T-helper 2 cell treated with Interferon-gamma antibody and Interleukin-4, amounts not matched to agents 100 ng/mL and 5 ng/mL, for 36 hours (primary cell): ENCODE data around the gene RMI1. TPM values are rescaled to one million over a fixed set of nuclear protein-coding genes. Genes with fewer than 3 reads are reported as not detected.
"Not testable (repeated sequence)": the region's sequence is repeated elsewhere in the genome, so short reads cannot be mapped to it uniquely, and the experiment has no call there.

ENCODE experiments used
- intact Hi-C: fragments of 100-400 bp; cut with micrococcal nuclease; formaldehyde crosslinking; loops from one replicate; pipeline ENCODE4 v1.15.1; 2023
- total RNA-seq: library from RNA; stranded (reverse); gene quantifications from 2 replicates; pipeline ENCODE4 v1.2.3, GENCODE V29; 2022

RMI1 gene
- 27.9 and 29.0 TPM in 2 replicates for total RNA-seq

DNA sequence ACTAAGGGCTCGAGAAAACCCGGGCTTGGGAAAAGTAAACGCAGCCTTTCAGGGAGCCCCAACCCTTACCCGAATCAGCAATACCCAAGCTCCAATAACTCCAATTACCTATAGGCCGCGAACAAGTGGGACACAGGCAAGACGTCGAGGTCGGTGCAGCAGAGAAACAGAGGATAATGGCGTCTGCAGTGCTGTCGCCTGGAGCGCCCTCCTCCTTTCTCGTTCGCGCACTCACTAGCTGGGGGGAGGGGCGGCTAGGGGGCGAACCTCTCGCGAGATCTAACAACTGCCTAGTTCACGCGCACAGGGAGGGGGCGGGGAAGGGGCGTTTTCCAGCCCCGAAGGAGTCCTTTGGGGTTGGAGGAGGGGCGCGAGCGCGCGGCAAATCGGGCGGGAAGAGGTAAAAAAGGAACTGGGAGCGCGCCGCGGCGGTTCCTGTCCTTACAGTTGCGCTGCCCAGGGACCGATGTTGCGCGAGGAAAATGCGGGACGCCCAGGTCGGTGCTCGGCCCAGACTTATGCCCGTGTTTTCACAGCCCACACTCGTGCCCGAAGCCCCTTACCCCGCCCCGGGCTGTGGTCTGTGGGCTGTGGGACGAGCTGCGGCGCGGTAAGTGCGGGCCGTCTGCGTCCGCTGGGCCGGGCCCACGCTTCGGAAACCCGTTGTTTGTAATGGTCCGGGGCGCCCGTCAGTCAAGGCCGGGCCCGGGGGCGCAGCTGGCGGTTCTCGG is at the start of gene RMI1:
RMI1 (plus strand) TSS at position 411 of the 731 bp plus-strand sequence. CDS start 20,182 bp downstream, outside the sequence.
- intact Hi-C loops: loop anchor here (1.0 to 10.0 kb wide), 8 partner anchors 22 to 1964 kb away; partner anchors contain the start of genes AGTPBP1, IDNK, KIF27 and NAA35

DNA sequence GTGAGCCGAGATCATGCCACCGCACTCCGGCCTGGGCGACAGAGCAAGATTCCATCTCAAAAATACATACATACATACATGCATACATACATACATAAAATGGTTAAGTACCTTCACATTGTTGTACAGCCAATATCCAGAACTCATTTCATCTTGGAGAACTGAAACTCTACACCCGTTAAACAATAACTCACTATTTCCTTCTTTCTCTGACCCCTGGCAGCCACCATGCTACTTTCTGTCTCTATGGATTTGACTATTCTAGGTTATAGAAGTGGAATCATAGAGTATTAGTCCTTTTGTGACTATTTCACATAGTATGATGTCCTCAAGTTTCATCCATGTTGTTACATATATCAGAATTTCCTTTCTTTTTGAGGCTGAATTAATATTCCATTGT is 49.7 kb upstream of the RMI1 start:
- intact Hi-C loops: no loop called here

DNA sequence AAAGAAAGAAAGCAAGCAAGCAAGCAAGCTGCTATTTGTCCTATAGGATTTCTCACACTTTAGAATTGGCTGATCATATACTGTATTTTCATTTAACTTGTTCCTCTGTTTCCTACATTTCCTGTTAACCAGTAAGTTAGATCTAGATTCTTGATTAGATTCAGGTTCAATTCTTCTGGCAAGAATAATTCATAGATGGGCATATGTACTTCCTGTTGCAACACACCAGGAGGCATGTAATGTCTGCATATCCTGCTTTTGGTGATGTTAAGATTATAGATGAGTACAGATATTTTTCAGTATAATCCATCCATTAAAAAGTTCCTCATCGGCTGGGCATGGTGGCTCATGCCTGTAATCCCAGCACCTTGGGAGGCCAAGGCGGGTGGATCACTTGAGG is 48.6 kb upstream of the RMI1 start:
- intact Hi-C loops: no loop called here

DNA sequence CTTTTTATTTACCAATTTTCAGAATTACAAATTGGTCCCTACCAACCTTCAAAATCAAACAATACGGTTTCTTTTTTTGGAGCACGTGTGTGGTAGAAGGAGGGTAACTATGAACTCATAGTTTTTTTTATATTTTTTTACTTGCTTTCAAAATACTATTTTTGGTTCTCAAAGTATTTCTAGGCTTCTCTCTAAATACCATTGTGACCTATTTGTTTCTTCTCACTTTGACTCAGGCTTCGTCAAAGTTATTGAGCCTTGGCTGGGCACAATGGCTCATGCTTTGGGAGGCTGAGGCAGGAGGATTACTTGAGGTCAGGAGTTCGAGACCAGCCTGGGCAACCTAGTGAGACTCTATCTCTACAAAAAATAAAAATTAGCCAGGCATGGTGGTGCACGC is 47.8 kb upstream of the RMI1 start:
- intact Hi-C loops: no loop called here

DNA sequence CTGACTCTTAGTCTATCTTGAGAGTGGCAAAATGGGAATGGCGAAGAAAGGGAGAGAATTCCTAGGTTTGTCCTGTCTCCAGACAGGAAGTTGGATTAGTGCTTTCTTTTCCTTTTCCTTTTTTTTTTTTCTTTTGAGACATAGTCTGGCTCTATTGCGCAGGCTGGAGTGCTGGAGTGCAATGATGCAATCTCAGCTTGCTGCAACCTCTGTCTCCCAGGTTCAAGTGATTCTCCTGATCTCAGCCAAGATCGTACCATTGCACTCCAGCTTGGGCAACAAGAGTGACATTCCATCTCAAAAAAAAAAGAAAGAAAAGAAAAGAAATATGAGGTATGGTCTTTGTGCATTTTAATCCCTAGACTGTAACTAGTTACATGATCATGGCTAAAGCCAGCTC is 46.8 kb upstream of the RMI1 start:
- intact Hi-C loops: no loop called here

DNA sequence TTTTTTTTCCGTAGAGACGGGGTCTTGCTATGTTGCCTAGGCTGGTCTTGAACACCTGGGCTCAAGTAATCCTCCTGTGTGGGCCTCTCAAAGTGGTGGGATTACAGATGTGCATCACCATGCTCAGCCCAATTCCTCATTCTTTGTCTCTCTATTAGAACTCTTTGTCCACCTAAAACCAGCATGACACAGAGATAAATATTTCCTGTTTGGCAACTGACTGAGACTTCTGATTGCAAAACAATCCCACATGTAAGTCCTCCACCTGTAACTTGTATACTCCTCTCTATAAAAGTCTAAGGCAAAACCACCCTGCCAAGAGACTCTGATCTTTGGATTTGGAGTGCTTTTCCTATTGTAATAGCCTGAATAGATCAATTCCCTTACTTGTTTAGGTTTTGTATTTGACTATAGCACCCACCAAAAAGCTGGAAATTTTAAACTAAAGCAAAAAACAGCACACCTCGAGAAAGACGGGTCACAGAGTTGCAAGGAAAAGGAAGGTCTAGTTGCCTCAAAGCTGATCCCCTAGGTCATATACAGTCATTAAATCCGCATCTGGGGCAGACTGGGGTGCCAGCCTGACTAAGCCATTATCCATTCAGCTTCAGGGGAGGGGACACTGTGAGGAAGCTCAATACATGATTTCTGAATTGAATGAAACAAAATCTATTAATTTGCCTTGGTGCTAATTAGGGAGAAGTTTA is 45.9 kb upstream of the RMI1 start:
- intact Hi-C loops: no loop called here

DNA sequence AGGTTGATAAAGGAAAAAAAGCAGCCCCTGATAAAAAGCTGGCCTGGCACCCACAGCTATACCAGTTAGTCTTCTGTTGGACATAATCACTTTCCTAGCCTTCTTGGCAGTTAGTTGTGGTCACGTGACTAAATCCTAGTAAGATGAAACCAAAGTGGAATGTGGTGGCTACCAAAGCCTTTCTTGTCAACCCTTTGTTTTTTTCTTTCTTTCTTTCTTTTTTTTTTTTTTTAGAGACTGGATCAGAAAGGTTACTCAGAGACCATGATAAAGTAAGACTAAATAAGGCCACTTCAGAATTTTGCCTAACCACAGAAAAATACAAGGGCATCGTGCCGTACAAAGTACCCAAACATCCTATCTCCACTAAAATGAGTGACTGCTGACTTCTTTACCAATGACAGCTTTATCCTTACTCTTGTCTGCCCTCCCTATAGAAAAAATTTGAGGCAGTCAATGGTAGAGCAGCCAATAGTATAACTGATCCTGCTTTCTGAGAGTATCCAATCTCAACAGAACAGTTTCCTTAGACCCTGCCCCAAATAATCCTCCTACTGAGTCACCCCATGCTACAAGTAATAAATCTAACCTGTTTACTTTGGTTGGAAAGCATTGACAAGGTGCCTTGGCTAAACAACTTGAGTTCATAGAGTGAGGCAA is 45.2 kb upstream of the RMI1 start:
- intact Hi-C loops: no loop called here

DNA sequence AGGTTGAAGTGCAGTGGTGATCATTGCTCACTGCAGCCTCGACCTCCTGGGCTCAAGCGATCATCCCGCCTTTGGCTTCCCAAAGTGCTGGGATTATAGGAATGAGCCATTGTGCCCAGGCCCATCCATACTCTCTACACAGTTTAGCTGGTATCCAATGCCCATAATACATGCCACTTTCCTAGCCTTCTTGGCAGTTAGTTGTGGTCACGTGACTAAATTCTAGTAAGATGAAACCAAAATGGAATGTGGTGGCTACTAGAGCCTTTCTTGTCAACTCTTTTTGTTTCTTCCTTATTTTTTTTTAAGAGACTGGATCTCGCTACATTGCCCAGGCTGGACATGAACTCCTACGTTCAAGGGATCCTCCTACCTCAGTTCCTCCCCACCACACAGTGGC is 44.1 kb upstream of the RMI1 start:
- intact Hi-C loops: no loop called here

DNA sequence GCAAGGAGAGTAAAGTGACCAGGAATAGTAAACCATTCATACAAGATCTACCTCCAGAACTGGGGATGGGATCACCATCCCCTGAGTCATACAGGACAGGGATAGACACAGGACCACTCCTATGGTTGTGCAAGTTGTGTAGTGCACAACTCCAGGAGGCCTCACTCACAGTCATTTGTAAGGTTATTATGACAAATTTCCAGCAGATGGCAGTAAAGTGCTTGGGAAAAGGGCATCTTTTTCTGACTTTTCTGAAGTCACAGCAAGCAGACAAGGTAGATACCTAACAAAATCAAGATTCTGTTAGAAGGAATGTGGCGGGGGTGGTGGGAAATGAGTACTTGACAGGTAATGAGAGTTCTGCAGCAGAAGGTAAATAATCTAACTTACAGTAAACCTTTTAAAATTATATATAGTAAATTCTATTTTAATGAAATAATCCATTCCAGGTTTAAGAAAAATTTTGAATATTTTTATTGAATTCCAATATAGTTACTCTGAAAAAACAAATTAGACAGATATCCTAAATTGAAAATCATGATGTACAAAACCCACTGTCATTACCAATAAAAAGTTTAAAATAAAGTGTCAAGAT is 42.6 kb upstream of the RMI1 start:
- intact Hi-C loops: loop anchor here (1.0 kb wide), 3 partner anchors 235 to 377 kb away; no protein-coding TSS in a partner anchor

DNA sequence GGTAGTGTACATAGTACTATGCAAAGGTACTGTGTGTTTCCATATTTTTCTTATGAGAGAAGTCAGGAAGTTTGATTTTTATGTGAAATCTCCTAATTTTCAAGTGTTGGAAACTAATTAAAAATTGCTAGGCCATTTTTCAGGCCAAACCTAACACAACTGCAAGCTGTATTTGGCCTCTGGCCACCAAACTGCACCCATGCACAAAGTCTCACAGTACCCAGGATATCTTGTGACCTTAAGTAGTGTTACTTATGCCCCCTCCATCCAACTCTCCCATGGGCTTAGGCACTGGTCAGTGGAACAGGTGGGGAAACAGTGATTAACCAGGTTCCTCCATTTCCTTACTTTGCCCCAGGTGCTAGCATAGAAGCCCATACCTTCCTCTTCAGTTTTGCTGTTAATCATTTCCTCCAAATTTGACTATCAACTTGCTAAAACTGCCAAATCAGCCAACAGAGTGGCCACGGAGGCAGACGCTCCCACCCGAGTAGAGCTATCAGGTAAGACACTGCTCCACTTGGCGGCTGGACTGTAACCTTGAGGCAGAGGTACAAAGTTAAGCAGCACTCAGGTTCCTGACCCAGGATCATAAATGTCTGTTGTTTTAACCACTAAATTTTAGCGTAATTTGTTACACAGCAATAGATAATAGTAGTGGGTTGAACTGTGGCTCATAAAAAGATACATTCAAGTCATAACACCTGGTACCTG is 39.9 kb upstream of the RMI1 start:
- intact Hi-C loops: no loop called here

DNA sequence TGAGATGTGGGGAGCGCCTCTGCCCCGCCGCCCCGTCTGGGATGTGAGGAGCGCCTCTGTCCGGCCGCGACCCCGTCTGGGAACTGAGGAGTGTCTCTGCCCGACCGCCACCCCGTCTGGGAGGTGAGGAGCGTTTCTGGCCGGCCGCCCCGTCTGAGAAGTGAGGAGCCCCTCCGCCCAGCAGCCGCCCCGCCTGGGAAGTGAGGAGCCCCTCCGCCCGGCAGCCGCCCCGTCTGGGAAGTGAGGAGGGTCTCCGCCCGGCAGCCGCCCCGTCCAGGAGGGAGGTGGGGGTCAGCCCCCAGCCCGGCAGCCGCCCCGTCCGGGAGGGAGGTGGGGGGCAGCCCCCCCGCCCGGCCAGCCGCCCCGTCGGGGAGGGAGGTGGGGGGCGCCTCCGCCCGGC is 32.5 kb upstream of the RMI1 start:
- intact Hi-C loops: not testable (repeated sequence)

DNA sequence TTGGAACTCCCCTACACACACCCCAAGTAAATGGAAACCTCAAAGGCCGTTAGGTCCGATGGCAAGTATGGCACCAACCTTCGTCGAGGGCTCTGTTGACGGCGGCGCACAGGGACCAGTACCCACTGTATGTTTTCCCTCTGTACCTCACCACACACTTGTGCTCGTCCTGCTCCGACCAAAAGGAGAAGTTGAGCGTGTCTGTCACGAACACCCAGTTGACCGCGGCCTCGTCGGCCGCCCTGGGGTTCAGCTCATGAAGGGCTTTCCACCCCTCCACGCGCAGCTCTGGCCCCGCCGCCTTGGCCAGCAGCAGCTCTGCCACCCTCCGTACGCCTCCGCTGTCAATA is 24.5 kb upstream of the RMI1 start:
- intact Hi-C loops: loop anchor here (1.0 kb wide), 2 partner anchors 24 to 35 kb away; partner anchors contain the start of genes HNRNPK, KIF27 and RMI1

DNA sequence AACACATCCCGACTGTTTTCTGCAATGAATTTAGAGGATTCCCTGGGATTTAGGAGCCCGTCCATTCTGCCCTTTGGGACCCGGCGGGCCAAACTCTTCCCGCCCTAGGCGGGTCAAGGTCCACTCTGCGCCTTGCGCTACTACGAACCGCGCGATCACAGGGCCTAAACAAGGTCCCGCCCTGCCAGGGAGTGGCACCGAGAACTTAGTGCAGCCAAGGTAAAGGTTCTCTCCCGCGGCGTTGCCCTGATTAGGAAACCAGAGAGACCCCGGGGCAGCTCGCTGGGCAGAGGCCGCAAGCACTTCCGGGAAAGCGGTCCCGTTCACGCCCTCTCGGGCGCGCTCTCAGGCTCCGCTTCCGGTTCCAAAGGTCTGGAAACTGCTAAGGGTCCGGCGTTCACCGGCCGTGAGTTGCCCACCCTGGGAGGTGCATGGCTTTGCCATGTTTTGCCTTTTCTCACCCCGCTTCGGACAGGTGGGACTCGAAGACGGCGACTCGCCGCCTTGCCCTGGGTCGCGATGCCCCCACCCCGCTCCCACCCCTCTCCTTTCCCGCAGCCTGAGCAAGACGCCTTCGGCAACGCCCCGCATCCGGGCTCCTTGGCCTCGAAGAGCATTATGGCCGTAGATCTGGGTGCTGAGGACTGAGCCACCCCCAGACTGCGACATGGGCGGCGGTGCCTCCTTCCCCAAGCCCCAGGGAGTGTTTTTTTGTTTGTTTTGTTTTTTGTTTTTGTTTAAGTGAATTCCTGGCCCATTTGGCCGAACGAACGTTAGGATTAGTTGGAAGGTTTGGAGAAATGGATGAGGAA is 24.0 kb upstream of the RMI1 start:
- intact Hi-C loops: loop anchor here (1.0 kb wide), 2 partner anchors 24 to 35 kb away; partner anchors contain the start of genes HNRNPK, KIF27 and RMI1

DNA sequence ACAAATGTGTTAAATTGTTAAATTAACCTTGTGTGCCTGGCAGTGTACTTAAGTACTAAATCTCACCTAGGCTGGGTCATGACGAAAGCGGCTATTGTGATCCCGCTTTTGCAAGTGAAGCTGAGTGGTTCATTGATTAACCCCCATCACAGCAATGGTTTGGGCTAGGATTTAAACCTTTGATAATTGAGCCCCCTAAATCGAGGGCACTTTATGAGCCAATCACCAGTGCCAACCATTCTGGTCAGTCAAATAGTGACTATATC is 23.4 kb upstream of the RMI1 start:
- intact Hi-C loops: no loop called here

DNA sequence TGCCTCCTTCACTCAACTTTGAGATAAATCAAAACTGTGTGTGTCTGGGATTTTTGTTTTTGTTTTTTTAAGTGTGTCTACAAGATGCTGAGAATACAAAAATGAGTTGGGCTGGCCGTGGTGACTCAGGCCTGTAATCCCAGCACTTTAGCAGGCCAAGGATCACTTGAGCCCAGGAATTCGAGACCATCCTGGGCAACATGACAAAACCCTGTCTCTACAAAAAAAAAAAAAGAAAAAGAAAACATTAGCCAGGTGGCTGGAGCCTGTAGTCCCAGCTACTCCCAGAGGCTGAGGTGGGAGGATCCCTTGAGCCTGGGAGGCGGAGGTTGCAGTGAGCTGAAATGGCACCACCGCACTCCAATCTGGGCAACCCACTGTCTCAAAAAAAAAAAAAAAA is 21.5 kb upstream of the RMI1 start:
- intact Hi-C loops: no loop called here

DNA sequence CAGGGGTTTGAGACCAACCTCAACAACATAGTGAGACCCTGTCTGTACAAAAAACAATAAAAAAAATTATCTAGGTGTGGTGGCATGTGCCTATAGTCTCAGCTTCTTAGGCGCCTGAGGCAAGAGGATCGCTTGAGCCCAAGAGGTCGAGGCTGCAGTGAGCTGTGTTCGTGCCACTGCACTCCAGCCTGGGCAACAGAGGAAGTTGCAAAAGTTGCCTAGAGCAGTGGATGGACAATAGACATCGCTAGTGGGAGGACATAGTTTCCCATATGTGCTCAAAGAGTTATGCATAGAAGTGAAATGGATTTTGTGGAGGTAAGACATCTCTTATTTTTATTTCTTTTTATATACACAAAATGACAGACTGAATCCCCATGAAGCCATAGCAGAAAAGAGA is 19.6 kb upstream of the RMI1 start:
- intact Hi-C loops: no loop called here

DNA sequence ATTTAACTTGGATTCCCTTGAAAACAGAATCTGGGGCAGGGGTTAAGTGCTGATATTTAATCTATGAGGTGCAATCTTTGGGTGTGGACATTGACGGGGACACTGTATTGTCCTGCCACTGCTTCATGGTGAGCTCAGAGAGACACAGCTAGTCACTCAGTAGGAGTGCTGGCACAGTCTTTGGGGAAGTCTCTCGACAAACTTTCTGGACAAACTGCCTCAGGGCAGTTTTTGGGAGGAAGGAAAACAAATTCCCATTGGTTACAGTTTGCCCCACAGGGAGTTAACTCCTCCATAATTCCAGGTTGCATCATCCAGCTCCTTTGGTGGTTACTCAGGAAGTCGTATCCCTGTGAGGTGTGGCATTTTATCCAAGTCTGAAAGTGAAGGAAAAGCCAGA is 18.4 kb upstream of the RMI1 start:
- intact Hi-C loops: no loop called here

DNA sequence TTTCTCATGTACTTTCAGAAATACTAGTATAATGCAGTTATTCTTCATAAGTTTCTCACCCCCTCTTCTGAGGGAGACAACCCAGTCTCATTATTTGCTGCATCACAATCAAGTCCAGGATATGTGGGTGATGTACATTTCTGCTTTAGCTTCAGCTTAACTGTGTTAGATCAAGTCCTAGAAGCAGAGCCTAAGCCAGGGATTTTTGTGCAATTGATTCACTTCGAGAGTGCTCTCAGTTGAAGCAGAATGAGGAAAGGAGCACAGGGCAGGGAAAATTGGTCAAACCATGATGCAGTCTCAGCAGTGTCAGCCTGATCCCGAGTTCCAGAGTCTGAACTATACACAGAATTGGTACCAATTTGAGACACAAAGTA is 15.6 kb upstream of the RMI1 start:
- intact Hi-C loops: no loop called here

DNA sequence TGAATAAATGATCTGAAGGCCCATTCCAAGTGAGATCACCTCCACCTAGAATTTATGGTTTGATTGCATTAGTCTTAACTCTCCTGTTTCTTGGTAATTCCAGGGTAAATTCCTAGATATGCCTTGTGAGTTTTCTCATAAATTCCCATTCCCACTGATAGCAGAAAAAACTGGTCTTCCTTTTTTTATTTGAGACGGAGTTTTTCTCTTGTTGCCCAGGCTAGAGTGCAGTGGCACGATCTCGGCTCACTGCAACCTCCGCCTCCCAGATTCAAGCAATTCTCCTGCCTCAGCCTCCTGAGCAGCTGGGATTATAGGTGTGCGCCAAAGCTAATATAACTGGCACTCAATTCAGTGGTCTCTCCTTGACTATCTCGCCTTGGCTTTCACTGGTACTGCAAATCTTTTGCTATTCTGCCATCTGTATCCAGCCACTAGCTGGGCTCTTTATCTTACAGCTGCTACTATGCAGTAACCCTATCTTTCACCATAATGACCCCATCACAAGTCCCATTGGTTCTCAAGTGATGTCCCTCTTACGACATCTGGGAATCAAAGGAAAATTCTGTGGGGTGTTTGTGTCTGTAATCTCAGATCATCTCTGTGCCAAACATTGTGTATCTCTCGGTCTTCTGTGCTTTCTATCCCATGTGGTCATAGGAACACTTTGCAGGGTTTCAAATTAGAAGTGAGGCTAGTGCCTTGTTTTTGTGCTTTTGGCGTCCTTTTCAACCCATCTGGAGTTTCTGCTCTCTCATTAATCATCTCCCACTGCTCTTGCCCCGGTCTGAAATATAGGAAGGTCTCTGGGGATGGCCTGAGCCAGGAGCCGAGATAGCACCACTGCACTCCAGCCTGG is 15.0 kb upstream of the RMI1 start:
- intact Hi-C loops: no loop called here

DNA sequence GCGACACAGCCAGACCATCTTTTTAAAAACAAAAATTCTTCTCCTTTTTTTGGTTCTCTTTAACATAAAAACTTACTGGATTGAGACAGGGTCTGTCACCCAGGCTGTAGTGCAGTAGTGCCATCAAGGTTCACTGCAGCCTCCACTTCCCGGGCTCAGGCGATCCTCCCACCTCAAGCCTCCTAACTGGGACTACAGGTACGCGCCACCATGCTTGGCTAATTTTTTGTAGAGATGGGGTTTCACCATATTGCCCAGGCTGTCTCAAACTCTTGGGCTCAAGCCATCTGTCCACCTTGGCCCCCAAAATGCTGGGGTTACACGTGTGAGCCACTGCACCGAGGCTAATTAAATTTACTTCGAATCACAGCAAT is 14.4 kb upstream of the RMI1 start:
- intact Hi-C loops: no loop called here
